Hepatic stellate cell (primary cell): ENCODE results near the gene NR6A1.

Experiments
- DNase-seq: peaks from one replicate; pipeline ENCODE4 v3.0.0; 2011; ENCODE audit warnings: low spot score

Gene NR6A1

DNA sequence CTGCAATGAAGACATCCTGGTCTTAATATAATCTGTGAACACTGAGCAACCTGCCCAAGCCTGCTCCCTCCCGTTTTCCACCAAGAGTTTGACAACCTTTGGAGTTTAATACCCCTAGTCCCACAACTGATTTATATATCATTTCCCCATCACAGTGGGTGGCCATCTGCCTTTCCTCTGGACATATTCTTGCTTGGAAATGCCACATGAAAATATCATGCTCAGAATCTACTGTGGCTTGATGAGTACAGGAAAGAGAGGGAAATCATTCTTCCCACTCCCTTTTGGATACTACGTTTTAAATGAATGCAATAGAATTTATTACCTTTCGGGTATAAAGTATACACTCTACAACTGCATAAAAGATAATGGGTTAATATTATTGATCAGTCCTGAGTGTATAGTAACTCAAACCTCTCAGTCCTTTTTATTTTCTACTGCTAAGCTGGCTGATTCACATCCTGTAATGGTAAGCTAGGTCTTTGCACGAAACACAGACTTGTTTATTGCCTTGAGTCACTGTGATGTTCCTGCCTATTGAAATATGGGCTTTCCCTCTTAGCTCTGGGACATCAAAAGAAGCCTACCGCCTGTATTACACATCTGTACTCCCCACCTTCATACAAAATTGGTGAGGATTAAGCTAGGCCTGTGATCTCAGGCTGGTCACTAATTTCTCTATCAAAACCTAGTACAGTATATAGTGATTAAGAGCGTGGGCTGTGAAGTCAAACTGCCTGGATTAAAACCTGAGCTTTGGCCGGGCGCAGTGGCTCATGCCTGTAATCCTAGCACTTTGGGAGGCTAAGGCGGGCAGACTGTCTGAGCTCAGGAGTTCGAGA, 196.4 kb downstream of the NR6A1 start:
- DNase-seq: peak; percentile 16

DNA sequence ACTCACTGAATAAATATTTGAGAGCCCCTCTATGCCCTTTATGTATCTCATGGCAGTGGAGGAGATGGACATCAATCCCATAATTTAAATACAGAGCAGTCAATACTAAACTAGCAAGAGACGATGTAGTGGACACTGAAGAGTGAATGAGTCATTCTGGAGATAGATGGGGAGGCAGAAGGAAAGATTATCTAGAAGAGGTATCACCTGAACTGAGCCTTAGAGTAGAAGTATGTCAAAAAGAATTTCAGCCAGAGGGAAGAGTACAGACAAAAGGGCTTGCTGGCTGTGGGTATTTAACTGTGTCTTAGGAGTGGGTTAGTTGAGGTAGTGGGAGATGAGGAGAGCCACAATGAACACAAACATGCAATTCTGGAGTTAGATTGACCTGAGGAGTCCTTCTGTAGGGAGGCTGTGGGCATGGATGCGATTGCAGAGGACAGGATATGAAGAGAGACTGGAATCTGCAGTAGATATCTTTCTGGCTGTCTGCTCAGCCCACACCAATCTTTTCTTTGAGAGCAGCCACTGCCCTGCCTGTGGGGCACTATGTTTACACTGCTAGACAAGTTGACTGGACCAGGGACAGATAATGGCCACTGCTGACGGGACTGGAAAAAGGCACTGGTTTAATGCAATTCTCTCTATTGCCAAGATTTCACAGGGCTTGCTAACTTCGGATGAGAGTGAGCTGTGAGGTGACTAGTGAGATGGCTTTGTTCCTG, 200.0 kb downstream of the NR6A1 start:
- DNase-seq: no peak

DNA sequence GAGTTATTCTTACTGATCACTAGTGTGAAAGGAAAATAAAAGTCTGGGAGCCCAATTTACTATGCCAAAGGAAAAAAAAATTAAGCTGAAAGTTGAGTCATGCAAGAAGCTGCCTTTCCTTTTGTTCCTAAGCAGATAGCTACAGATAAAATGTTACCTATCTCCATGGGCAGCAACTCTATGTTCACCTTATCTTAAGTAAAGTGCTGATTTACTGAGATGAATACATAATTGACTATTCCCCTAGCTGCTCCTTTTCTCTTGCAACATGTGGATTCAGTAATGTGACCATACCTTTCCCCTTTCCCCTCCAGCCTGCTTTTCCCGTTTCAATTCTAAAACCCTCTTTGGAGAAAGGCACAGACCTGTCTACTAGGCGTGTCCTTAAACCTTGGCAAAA, 201.2 kb downstream of the NR6A1 start:
- no peak for DNase-seq

DNA sequence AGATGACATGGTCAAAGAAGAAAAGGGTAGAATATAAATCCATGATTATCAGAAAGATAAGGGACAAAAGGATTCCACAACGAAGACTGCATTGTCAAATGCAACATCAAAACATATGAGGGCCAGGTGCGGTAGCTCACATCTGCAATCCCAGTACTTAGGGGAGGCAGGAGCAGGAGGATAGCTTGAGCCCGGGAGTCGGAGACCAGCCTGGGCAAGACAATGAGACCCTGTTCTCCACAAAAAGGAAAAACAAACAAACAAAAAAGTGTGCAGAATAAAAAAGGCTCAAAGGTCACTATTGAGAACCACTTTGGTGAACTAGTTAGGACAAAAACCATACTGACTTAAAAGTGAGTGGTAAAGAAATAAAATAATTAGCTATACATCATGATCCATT, 203.7 kb downstream of the NR6A1 start:
- no peak for DNase-seq

DNA sequence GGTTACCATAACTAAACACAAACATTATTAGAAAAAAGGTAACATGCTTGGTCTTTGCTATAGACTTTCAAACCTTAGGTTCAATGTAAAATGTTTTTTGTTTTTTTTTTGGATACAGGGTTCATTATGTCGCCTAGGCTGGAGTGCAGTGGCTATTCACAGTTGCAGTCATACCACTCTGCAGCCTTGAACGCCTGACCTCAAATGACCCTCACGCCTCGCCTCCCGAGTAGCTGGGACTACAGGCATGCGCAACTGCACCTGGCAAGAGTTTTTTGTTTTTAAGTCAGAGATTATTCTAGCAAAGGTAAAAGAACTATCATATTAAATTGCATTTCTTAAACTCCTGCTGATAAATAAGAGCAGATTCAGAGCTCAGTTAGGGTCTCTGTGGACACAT, 208.8 kb downstream of the NR6A1 start:
- no peak for DNase-seq

DNA sequence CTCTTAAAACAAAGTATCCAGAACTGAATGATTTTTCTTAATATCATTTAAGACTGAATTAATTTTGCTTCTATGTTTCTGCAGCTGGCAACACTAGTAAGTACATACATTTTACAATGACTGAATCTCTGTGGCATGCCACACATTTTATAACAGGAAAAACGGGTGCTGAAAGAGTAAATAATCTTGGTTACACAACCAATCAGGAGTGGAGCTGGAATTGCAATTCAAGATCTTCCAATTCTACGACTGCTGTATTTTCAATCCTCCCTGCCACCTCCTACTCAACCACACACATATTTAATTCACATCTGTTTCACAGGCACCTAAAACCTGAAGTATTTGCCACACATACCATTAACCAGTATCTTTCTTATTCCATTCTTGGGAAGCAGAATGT, 211.2 kb downstream of the NR6A1 start:
- DNase-seq: no peak

DNA sequence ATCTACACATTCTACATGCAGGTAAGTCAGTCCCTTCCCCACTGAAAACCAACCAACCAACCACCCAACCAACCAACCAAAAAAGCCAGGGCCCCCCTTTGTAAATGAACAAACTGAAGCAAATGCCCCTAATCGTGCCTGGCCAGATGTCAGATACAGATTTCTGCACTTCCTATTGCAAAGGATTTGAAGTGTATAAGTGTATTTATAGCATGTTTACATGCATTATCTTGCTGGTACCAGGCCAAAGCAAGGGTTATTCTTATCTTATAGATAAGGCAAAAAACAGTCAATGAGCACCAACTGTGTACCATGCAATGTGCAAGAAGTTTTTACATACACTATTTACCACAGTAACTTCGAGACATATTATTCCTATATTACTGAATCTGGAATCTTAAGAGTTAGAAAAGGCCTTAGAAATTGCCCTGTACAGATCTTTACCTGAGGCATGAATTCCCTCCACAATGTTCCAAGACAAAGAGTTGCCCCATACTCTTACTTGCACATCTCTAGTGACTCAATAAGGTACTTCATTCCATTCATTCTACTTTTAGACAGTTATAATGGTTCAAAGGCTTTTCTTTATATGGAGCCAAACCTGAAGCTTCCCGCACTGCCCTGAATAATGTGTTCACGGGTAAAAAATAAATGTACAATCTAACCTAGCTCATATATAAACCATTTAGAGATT, 212.2 kb downstream of the NR6A1 start:
- DNase-seq: no peak

DNA sequence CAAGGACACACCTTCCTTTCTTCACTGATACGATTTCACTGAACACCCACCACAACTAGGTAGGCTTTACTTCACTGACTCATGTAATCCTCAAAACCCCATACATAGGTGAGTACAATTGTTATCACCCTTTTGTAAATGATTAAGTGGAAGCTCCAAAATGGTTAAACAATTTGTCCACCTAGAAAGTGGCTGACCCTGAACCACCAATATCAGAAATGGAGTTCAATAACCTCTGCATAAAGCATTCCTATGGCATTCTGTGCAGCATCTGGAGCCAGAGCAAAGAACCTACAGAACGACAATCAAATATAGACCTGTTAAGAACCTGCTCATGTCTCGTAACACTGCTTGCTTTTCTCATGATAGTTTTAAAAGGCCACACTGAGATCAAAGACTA, 213.2 kb downstream of the NR6A1 start:
- DNase-seq: no peak

DNA sequence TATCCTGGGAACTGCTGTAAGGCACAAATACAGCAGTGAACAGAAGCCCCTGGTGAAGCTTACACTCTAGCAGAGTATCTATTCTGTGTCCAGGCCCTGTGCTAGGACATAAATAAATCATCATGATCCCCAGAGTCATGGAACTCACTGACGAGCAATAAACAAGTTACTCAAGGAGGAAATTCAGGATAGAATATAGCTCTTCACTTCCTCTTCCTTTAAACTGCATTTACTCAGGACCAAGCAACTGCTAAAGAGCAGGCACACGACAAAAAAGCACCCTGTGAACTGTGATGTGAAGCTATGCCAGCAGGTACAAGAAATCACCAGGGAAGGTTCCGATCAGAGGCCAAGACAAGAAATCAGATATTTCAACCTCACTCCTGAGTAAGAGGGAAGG, 216.1 kb downstream of the NR6A1 start:
- DNase-seq: no peak

DNA sequence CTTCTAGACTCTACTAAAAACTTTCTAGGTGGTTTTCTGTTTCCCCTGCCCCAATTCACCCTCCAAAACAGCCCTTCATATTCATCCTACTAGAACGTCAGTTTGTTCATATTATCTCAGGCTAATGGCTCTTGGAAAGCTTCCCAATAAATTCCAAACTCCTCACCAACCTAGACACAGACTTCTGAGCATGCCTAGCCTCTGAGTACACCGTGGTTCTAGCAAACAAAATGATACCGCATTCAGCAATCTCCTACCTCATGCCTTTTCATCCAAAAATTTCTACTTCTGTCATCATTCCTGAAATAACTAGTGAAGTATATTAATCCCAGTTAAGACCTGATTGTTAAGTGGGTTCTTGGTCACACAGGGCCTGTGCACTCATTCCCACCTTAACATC, 217.4 kb downstream of the NR6A1 start:
- no peak for DNase-seq

DNA sequence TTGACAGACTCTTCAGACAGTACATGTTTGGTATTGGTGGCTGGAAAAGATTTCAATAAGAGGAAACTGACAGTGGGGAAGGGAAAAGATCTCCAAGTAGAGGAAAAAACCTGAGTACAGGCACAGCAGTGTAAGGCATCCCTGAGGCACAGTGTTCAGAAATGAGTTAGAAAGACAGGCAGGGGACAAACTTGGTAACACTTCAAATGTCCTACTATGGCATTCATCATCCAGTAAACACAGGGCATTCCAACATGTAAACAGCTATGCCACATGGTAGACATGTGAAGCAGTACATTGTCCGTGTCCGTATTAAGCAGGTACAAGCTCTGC, 218.9 kb downstream of the NR6A1 start:
- DNase-seq: no peak

DNA sequence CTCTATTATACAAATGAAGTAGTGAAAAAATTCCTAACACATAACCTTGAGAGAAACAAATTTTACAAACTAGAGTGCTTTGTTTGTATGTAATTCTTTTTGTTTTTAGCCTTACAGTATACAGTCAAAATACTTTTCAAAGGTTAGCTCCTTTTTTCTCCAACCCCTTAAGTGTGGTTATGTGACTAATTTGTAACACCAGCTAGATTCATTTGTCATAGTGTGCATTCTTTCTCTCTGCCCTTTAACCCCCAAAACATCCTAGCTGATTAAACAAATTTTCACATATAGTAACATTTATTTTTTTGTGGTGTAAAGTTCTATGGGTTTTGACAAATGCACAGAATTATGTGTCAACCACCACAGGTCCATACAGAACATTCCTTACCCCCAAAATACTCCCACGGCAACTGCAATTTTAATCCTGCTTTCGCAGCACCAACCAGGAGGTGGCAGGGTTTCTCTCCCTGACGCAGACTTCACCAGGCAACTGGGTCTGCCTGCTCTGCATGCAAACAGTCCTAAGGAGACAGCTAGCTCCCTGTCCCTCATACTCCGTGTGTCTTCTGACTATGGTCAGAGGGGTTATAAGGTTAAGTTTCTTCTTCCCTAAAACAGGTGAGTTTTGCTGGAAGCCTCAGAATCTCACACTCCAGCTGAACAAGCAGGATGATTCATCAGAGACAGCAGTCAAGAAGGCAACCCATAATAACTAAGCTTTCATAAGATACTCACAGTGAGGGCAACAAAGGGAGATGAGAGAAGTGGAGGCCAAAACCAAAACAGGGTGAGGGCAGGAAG, 219.4 kb downstream of the NR6A1 start:
- DNase-seq: peak; percentile 37

DNA sequence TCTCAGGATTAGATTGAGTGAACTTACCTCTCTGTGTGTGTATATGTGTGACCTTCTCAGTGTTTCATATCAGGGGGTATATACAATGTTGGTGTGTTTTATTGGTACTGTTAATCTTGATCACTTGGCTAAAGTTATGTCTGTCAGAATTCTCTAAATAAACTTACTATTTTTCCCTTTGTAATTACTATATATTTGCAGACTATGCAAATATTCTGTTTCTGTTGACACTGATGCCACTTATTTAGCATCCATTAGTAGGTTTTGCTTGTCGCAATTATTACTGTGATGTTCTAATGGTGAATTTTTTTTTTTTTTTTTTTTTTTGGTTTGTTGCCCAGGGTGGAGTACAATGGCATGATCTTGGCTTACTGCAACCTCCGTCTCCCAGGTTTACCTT, 221.0 kb downstream of the NR6A1 start:
- DNase-seq: no peak

DNA sequence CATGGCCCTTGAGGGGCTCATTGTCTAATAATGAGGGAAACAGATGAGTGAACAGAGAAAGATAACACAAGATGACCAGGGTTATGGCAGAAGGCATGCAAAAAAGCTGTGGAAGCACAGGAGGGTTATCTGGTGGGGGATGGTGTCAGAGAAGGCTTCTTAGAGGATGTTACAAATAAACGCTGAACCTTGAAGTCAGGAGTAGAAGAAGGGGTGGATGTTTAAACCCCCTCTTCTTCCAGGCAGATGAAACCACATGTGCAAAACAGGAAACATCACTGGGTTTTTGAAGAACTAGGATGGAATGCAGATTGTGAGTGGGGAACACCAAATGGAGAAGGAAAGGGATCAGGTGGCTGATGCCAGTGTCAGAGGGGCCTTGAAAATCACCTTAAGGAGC, 222.1 kb downstream of the NR6A1 start:
- DNase-seq: no peak

DNA sequence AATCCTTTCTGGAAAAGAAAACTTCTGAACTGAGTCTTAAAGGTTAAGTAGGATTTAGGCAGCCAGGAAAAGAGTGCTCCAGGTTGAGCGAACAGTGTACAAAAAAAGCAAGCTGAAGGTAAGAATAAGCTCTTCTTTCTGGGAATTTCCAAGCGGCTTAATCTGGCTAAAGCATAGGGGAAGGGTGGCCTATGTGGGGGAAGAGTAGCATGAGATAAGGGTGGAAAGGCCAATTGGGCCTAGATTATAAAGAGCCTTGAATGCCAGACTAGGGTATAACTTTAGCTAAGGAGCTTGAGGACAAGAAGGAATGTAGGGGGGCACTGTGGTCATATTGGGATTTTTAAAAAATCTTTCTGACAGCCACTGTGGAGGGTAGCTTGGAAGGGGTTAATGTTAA, 226.6 kb downstream of the NR6A1 start:
- DNase-seq: no peak

DNA sequence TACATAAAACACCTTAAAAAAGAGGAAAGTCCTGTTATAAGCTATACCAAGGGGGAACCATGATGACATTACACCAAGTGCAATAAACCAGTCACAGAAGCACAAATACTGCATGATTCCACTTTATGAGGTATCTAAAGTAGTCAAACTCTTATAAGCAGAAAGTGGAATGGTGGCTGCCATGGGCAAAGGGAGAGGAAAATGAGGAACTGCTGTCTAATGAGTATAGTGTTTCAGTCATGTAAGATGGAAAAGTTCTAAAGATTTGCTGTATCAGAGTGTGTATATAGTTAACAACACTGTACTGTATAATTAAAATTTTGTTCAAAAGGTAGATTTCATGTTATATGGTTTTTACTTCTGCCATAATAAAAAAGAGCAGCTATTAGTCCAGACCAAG, 229.3 kb downstream of the NR6A1 start:
- DNase-seq: no peak

DNA sequence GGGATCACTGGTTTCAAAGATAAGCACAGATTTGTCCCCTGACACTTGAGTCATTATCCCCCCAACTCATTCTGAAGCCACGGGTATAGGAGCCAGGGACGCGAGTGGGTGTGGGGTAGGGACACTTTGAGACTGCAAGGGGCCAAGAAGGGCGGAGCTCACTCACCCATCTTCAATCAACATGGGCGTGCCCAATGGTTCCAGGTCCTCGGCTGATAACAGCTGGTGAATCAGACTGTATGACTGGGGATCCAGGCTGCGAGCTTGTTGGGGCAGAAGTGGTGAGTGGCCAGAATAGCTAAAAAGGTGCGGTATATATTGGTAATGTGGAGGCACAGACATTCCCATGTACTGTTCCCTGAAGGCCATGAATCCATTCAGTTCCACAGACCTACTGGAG, 233.2 kb downstream of the NR6A1 start:
- DNase-seq: no peak

DNA sequence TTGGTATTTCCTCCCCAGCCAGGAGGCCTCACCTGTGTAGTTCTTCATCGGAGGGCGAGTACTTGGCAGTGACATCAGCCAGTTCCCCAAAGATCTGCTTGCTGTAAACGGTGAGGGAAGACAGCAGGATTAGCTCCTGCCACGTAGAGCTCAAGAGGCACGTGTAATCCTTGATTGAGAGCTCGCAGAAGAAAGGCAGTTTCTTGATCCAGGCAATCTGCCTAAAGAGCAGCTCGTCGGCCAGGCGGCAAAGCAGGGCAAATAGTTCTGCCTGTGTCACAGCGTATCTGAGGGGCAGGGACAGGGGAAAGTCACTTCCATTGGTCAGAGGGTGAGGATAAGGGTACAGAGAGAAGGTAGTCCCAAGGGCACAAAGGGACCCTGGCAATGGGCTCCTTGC, 235.3 kb downstream of the NR6A1 start:
- DNase-seq: no peak

DNA sequence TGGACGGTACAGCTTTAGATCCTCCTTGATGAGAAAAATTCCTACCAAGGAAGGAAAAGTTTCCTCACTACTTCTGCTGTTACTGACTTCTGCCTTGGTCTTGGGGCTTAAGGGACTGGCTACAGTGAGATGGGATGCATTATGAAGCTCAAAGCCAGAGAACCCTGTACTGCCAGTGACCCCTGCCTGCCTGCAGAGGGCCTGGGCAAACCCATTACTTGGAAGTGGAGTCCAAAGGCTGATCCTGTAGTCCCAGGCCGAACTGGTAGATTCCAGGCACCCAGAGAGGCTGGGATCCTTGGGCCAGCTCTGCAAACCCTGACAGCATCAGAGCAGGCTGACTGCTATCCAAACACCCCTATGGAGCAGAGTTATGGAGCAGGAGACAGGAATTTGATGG, 238.2 kb downstream of the NR6A1 start:
- no peak for DNase-seq

DNA sequence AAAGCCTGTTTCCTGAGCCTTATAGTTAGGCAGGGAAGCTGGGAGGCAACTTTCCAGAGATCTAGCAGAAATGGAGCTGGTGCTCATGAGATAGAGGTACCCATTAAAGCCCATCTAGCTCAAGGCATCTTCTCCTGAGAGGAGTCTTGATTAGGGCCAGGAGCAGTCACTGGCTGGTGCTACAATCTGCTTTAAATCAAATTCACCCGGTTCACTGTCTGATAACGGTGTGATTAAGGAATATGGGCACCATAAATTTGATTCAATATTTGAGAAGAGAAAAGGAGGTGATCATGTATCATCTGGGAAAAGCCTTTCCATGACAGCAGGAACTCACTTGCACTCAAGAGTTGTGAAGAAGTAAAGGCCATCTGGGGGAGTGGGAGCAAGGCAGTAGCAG, 240.0 kb downstream of the NR6A1 start:
- no peak for DNase-seq

DNA sequence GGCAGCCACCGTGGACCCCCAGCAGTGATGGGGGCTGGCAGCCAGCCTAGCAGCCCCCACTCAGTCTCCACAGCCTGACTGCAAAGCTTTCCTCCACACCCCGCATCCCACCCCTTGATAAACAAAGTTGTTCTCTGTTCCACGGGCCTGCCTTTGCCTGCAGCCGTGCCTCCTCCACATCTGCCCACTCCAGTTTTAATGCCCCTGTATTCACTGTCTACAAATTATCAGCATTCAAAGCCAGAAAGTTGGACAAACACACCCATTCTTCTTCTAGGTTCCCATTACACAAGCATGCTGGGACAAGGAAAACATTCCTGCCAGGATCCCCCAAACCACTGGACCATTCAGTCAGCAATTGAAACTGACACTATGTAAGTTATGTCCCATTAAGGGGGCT, 240.9 kb downstream of the NR6A1 start:
- DNase-seq: no peak

DNA sequence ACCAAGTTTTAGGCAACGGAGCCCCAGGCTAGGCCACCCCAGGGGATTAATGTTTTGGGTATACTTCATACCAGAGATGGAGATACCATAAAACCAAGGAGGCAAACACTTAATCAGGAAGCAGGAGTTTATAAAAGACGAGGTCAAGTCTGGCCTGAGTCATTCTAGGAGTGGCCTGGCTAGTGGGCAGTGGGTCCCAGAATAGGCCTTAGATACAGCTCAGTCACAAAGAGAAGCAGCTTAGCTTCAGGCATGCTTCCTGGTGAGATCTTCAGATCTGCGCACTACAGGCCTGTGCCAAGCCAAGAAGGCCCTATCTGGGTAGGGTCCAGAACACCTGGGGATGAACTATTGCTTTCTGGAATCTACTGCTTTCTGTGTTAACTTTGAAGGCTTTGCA, 243.3 kb downstream of the NR6A1 start:
- DNase-seq: no peak

DNA sequence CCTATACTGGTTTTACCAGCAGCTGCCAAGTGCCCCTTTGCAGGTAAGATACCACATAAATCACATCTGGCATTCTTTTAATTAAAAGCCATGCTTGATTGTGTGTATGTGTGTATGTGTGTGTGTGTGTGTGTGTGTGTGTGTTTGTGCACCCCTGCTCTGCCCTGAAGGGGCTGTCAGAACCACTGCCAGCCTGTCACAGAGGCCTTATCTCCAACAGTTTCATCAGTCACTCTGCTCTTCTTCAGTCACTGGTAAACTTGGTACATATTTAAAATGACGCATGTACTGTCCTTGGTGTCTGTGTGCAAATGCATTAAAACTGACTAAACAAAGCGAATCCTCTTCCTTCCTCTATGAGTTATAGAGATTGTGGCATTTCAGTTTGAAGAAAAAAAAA, 244.9 kb downstream of the NR6A1 start:
- DNase-seq: no peak
